GM21515 (cell line): ENCODE results near the gene KCNMB3.
"Not testable (repeated sequence)": the region's sequence is repeated elsewhere in the genome, so short reads cannot be mapped to it uniquely, and the experiment has no call there.

Experiments used
- ATAC-seq: cut with Tn5 transposase; IDR thresholded peaks from one replicate; pipeline ENCODE4 v1.9.1; 2021; ENCODE audit not compliant: unreplicated experiment

Gene KCNMB3

DNA sequence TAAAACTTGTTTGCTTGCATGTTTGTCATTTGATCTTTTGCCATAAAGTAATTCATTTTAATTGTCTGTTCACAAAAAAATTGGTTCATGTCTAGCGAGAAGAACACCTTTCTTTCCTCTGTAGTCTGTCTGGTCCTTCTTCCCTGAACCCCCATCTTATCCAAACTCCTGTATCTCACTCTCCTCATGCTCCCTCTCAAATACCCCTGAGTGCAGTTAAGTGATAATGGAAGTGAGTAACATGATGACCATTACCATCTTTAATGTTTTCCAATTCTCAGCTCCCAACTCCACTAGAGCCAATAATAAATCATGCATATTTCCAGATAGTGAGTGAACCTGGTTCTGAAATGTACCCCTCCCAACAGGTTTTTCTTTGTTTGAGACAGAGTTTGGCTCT, 14.2 kb upstream of the KCNMB3 start:
- no peak for ATAC-seq

GRCh38 chr3:179264449-179264848, 13.5 kb upstream of the KCNMB3 start:
- ATAC-seq: no peak

DNA sequence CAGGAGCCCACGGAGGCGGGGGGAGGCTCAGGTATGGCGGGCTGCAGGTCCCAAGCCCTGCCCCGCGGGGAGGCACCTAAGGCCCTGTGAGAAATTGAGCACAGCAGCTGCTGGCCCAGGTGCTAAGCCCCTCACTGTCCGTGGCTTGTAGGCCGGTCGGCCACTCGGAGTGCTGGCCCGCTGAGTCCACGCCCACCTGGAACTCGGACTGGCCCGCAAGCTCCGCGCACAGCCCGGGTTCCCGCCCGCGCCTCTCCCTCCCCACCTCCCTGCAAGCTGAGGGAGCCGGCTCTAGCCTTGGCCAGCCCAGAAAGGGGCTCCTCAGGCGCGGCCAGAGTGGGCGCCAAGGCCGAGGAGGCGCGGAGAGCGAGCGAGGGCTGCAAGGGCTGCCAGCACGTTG, 12.2 kb upstream of the KCNMB3 start:
- ATAC-seq: no peak

DNA sequence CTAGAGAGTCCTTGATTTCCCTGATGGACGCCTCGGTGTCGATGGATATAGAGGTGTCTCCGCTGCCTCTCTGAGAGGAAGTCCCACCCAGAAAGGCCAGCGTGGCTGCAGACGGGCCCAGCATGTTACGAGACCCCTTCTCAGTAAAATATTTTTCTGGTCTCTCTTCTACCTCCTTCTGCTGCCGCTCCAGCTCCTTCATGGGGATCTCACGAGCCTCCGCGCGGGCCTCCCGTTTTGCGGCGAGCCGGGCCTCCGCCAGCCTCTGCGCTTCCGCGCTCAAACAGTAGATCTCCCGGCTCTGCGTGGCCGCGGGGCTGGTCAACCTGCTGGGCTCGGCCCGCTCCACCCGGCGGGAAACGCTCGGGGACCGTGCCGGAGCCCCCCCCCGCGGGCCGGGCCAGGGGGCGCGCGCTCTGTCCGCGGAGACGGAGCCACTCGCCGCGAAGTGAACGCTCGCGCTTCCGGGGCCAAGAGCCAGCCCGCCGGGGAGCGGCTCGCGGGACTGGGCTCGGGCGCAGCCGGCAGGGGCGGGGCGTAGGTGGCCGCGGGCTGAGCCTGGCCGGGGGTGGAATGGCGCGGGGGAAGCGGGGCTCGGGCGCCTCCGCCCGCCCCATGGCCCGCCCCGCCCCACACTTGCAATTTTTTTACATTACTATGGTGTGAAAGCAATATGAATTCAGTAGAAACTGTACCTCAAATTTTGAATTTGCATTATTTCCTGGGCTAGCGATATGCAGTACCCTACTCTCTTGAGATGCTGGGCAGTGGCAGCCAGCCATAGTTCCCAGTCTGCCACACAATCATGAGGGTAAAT, 10.2 kb upstream of the KCNMB3 start:
- peak; percentile 93 for ATAC-seq

DNA sequence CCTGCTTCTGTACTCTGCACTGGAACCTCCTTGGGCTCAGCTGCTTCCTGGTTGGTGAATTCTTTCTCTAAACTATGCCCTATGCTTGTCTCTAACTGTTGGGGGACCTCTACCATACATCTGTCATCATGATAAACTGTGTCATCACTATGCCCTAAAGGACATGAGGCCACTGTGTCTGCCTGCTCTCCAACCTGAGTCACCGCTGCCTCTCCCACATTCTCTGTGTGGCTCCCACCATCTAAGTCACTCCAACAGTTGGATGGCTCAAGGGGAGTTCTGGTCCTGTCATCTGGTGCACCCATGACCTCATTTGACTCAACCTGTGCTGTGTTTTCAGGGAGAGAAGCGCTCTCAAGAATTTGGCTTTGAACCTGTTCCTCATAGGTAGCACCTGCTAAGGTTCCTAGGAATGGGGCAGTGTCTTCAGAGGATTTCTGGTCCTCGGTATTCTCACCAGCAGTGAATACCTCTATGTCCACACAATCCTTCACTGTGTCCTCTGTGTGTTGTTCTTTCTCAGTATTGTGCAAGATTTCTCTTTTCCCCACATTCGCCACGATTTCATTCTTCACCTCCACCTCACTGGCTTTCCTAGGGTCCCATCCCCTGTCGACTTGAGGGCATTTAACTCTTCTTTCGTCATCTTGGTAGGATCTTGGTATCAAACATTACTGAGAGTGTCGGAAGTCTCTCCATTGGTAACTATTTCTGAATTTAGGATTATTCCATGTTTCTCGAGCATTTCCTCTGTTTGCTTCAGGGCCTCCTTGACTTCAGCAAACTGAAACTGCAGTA, 9.2 kb upstream of the KCNMB3 start:
- not testable (repeated sequence) for ATAC-seq

DNA sequence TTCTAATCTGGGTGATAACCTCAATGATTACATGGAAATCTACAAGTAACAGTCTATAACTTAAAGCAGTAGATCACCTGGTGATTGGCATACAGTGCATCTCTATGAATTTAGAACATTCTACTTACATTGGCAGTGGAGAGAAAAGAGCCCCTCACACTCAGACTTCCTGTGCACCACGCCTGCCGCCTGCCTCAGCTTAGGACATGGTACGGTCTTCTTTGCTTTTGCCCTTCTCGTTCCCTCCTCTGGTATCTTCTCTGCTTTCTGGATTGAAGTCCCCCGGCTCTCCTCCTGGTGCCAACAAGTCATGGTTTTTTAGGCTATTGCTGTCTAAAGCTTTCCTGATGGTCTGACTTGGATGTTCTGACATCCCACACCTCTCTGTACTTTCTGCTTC, 7.9 kb upstream of the KCNMB3 start:
- ATAC-seq: no peak

DNA sequence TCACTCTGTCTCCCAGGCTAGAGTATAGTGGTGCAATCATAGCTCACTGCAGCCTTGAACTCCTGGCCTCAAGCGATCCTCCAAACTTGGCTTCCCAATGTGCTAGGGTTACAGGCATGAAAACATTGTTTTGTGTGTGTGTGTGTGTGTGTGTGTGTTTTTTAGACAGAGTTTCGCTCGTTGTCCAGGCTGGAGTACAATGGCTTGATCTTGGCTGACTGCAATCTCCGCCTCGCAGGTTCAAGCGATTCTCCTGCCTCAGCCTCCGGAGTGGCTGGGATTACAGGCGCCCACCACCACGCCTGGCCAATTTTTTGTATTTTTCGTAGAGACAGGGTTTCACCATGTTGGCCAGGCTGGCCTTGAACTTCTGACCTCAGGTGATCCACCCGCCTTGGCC, 6.8 kb upstream of the KCNMB3 start:
- ATAC-seq: not testable (repeated sequence)

- ATAC-seq: no peak
Observed at GRCh38 chr3:179256813-179257212, 5.9 kb upstream of the KCNMB3 start.

- no peak for ATAC-seq
Observed at GRCh38 chr3:179247289-179248015, 3.5 kb downstream of the KCNMB3 start.

DNA sequence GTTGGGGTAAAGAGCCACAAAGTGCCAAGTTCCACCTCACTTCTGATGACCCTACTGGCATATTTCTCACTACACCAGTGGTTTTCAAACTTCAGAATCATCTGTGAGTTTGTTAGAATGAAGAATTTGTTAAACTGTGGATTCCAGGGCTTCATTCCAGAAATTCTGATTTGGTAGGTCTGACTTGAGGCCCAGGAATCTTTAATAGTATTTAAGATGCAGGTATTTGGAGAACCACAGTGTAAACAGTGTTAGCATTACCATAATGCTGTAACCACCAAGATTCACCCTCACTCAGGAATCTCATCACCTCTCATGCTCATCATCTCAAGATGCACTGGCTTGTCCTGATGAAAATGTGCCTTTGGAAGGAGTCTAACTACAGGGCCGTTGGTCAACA, 6.0 kb downstream of the KCNMB3 start:
- ATAC-seq: no peak

- ATAC-seq: not testable (repeated sequence)
Observed at GRCh38 chr3:179242859-179243258, 8.1 kb downstream of the KCNMB3 start.

DNA sequence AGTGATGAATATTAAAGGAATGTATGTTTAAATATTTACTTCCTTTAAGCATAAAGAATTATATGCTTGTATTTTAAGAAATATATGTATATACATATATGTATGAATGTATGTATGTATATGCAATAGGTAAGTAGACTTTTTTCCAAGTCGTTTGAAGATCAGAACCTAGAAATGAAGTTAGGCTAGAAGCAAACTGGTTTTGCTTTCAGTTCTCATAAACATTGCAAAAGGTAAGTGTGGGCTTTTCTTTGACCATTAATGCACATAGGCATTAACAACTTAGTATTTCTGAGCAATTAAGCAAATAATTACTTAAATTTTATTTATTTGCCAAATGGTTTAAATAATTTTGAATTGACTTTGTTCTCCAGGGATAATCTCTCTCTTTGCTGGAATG, 10.6 kb downstream of the KCNMB3 start:
- peak; percentile 43 for ATAC-seq

DNA sequence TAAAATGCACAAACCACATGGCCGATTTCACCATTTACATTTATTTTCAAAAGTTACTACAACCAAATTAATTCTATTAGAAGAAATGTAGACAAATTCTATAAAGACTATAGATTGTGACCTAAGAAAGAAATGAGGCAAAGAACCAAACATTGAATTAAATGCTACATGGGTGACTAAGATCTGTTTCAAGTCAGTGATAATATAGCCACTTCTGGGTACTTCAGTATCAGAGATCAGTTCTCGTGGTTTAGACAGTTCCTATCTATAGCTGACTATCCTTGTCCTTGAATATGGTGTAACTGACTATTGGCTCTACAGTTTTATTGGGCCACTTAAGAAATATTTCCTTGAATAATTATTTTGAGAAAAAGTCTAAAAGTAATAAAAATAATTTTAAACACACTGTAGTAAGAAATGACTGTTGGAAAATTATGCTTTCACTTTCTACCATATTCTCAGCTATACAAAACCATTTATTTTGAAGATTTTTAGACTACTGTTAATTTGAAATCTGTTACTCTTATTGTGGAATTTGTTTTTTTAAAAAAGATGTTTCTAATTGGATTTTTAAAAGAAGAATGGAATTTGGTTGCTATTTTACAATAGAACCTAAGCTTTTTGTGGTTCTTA, 14.1 kb downstream of the KCNMB3 start:
- ATAC-seq: peak; percentile 81

GRCh38 chr3:179234199-179234598, 16.7 kb downstream of the KCNMB3 start:
- no peak for ATAC-seq

GRCh38 chr3:179233043-179233442, 17.9 kb downstream of the KCNMB3 start:
- ATAC-seq: no peak

DNA sequence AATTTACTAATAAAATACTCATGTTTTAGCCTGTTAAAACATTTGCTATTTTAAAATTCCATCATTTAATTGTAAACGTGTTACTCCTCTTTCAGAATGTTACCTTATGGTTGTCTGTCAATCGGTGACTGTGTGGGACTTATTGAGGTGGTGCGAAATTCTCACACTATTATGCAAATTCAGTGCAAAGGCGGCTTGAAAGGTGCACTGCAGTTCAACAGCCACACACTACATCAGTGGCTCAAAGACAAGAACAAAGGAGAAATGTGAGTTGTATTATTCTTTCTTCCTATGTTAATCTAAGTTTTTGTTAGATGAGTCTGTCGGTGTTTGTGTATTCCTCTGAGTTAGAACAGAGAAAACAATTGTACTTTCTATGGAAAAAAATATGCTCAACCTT, 21.7 kb downstream of the KCNMB3 start:
- no peak for ATAC-seq

DNA sequence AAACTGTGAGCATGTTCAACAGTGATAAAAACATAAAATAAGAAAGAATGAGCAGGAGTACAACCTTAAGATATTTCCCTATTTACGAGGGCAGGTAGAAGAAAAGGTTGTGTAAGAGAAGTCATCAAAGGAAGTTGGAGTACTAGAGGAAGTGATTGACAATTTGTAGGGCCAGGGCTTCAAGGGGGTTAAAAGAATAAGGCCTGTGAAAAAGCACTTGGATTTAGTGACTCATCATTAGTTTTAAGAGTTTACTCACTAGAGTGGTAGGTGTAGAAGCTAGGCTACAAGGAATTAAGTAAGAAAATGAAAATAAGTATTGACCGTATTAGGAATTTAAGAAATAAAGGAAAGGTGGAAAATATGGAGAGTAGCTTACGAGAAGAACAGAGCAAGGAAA, 23.6 kb downstream of the KCNMB3 start:
- no peak for ATAC-seq

DNA sequence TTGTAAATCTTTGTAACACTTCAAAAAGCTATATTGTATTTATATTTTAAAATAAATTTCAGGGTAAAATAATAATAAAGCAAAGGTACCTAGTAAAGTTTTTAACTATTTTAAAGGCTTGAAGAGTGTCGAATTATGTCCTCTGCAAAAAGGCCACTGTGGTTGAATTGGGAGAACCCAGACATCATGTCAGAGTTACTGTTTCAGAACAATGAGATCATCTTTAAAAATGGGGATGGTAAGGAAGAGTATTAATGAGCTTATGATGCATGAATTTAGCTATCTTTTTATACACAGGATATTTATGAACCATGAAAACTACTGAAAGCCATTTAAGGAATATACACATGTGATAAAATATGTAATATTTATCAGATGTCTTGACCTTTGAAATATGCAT, 26.3 kb downstream of the KCNMB3 start:
- no peak for ATAC-seq

DNA sequence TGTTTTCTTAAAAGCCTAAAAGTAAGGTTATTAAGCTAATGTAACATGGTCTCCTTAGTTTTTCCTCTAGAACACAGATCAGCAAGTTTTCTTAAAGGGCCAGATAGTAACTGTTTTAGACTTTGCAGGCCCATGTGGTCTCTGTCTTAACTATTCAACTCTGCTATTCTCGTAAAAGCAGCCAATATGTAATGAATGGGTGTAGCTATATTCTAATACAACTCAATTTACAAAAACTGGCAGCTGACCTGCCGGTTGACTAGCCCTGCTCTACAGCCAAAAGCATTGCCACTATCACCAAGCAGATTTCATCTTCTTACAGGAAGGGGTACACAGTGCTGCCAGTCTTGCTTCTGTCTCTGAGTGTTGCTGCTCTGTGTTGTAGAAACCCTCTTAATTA, 27.4 kb downstream of the KCNMB3 start:
- no peak for ATAC-seq

DNA sequence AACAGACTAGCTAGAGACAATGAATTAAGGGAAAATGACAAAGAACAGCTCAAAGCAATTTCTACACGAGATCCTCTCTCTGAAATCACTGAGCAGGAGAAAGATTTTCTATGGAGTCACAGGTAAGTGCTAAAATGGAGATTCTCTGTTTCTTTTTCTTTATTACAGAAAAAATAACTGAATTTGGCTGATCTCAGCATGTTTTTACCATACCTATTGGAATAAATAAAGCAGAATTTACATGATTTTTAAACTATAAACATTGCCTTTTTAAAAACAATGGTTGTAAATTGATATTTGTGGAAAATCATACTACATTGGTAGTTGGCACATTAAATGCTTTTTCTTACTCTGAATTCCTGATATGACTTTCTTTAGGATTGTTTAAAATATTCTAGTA, 32.7 kb downstream of the KCNMB3 start:
- not testable (repeated sequence) for ATAC-seq

DNA sequence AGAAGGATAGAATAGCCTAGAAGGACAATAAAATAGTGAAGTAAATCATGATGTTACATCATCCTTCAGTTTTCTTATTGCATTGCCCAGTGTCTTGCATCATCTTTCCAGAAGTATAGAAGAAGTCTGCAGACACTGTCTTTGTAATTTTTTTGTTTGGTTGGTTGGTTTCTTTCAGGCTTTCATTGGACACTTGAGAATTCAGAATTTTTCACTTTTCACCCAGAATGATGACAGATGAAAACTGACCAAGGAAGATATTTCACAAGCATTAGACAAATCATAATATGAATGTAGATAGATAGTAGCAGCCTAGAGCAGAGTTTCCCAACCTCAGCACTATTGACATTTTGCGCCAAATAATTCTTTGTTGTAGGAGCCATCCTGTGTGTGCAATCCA, 35.4 kb downstream of the KCNMB3 start:
- not testable (repeated sequence) for ATAC-seq
